Posterior cingulate gyrus (tissue), 11 donors: Measurements from ENCODE around the gene SLC6A19.

Source experiments
- DNase-seq, 10 donors: peaks; one replicate each; pipeline versions ENCODE4 v3.0.0 to v3.0.0-alpha.2; 2020 to 2021; ENCODE audit warnings: mixed read lengths in 3 of 10
- intact Hi-C: fragments of 100-400 bp; cut with DNase I; formaldehyde crosslinking; loops from one replicate; pipeline ENCODE4 v1.15.1; 2023

Gene SLC6A19

DNA sequence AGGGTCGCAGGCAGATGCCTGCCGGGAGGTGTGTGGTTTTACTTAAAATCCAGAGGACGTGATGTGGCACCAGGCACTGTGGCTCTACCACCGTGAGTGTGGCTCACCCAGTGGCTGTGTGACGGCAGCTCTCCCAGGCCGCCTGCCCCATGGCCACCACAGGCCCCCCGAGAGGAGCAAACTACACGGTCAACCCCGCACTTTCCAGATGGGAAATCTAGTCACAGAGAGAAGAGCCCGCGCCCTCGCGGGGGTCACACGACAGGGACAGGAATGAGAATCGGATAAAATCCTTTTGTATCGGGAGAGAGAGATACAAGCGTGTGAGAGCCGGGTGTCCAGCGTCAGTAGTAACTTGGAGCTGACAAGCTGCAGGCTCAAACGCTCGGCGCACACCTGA, 69.0 kb downstream of the SLC6A19 start:
- peak in 1 of 10 donors; percentile 63 for DNase-seq
- intact Hi-C loops: no loop called here

DNA sequence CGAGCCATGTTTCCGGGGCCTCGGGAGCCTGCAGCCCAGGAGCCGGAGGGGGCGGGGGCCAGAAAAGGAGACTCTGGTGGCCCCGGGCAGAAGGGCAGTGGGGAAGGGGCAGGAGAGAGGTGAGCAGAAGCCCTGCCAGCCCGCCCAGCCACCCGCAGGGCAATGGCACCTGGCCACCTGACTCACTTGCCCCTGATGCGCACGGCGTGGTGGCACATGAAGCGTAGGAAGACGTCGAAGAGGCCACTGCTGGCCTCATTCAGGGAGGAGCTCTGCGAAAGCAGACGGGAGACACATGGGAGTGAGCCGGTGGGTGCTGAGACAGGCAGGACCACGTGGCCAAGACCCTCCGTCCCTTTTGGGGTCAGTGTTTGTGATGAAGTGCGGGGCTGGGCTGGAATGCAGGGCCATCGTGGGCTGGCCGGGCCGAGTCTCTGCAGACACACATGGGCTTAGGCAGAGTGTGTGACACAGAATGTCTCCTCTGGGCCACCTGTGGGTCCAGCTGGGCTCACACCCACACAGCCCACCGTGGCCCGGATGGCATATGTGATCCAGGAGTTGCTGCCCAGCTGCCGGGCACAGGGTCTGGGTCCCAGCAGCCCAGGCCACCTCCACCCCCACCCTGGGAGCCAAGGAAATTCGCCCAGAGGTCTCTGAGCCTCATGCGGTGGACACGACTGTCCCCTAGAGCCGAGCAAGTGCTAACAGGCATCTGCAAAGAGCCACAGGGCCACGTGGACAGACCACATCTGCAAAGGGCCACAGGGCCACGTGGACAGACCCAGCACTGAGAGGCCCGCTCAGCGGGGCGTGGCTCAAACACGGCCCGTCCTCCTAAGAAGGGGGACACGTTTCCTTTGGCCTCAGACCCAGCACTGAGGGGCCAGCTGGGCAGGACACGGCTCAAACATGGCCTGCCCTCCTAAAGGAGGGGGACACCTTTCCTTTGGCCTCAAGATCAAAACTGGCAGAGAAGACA, 69.8 kb downstream of the SLC6A19 start:
- peak in 2 of 10 donors; percentile 37 to 74 for DNase-seq
- intact Hi-C loops: no loop called here

DNA sequence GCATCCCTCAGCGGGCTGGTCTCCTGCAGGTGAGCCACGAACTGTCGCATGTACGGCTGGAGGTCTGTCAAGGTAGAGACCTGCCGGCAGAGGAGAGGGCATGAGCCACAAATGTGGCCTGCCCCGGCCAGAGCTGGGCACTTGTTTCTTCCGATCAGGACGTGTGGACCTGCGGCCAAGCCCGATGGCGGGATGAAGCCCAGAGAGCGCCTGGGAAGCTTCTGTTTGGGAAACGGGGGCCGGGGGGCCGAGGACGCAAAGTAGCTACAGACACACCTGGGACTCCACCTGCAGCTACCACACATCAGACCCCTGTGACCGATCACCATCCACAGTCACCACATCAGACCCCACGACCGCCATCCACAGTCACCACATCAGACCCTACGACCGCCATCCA, 70.8 kb downstream of the SLC6A19 start:
- intact Hi-C loops: no loop called here

DNA sequence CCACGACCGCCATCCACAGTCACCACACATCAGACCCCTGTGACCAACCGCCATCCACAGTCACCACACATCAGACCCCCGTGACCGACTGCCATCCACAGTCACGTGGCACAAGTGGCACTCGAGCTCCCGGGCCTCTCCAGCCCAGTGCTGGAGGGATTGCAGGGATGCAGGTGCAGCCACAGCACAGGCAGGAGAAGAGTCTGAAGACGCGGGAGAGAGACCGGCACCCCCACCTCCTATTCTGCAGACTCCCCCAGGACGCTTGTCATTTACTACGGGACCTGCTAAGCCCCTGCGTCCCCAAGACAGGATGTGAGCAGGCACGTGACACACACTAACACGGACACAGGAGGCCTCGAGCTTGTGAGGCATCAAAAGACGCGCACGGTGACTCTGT, 72.3 kb downstream of the SLC6A19 start:
- intact Hi-C loops: no loop called here
- DNase-seq: peak in 2 of 10 donors; percentile 24 to 74

More for the DNA sequence above, 70.8 kb downstream of the SLC6A19 start:
- peak in 2 of 10 donors; percentile 62 to 74 for DNase-seq

DNA sequence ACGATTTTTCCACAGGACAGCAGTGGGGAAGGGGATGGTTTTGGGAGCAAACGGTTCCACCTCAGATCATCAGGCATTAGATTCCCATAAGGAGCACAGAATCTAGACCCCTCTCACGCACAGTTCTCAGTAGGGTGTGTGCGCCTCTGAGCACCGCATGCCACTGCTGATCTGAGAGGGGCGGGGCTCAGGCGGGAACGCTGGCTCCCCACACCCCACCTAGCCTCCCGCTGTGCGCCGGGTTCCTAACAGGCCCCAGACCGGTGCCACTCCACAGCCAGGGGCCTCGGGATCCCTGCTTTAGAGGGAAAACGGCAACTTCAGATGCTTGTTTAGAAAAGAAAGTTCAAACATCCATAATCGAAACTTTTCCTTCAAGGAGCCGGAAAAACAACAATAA, 73.1 kb downstream of the SLC6A19 start:
- DNase-seq: peak in 1 of 10 donors; percentile 51
- intact Hi-C loops: no loop called here
